Karpas-422 (cell line): ENCODE measurements around the gene LHB. TPM values are rescaled to one million over a fixed set of nuclear protein-coding genes. Genes with fewer than 3 reads are reported as not detected.
A peak's percentile ranks its signal among the peaks of the same experiment; 100 is the strongest.

Experiments
- DNase-seq: peaks from one replicate; pipeline ENCODE4 v3.0.0-alpha.2; 2015
- H2AFZ ChIP-seq: fragments of 200-600 bp; sonication (generic); 2 replicates; pipeline ENCODE4 v1.6.1; 2014; ENCODE audit warnings: antibody characterized with exemption, low read length, mixed read lengths
- H3K27ac ChIP-seq: fragments of 200-600 bp; sonication (generic); 2 replicates; pipeline ENCODE4 v1.5.1; 2014; ENCODE audit warnings: mild to moderate bottlenecking, low read length, moderate library complexity
- H3K27me3 ChIP-seq: fragments of 200-600 bp; sonication (generic); 2 replicates; pipeline ENCODE4 v1.6.1; 2014; ENCODE audit warnings: low read length, mixed read lengths
- H3K36me3 ChIP-seq: fragments of 200-600 bp; sonication (generic); 2 replicates; pipeline ENCODE4 v1.6.1; 2014; ENCODE audit warnings: low read length, mixed read lengths; ENCODE audit not compliant: insufficient read depth
- H3K4me1 ChIP-seq: fragments of 200-600 bp; sonication (generic); 2 replicates; pipeline ENCODE4 v1.6.1; 2014; ENCODE audit warnings: mild to moderate bottlenecking, low read length, mixed read lengths
- H3K4me2 ChIP-seq: fragments of 200-600 bp; sonication (generic); 2 replicates; pipeline ENCODE4 v1.6.1; 2014; ENCODE audit warnings: low read length, low read depth, mild to moderate bottlenecking; ENCODE audit not compliant: poor library complexity, severe bottlenecking
- H3K4me3 ChIP-seq: fragments of 200-600 bp; sonication (generic); 2 replicates; pipeline ENCODE4 v1.5.1; 2014; ENCODE audit warnings: mild to moderate bottlenecking, antibody characterized with exemption, low read length, mixed read lengths
- H3K79me2 ChIP-seq: fragments of 200-600 bp; sonication (generic); 2 replicates; pipeline ENCODE4 v1.6.1; 2014; ENCODE audit warnings: mild to moderate bottlenecking, low read length, mixed read lengths
- H3K9ac ChIP-seq: fragments of 200-600 bp; sonication (generic); 2 replicates; pipeline ENCODE4 v1.6.0; 2014; ENCODE audit warnings: low read length
- H3K9me2 ChIP-seq: fragments of 200-600 bp; sonication (generic), shearing (Covaris generic); replicated peaks from 2 replicates; pipeline ENCODE4 v1.6.0; 2014; ENCODE audit warnings: mild to moderate bottlenecking, low read length, moderate library complexity; ENCODE audit not compliant: insufficient read depth
- H3K9me3 ChIP-seq: fragments of 300-700, 200-600 bp; sonication (generic); 2 replicates; pipeline ENCODE4 v1.6.1; 2014; ENCODE audit warnings: low read length, mixed read lengths
- H4K20me1 ChIP-seq: fragments of 200-600 bp; sonication (generic); 2 replicates; pipeline ENCODE4 v1.6.1; 2014; ENCODE audit warnings: mild to moderate bottlenecking, antibody characterized with exemption, low read length, low read depth; ENCODE audit not compliant: insufficient read depth
- total RNA-seq: library from RNA; depleted of rRNA; stranded (reverse); fragments of >200 nt; shearing (Covaris generic); gene quantifications from 2 replicates; pipeline ENCODE4 v1.2.3, GENCODE V29; 2014; ENCODE audit warnings: low replicate concordance

Gene LHB
- total RNA-seq, 1 experiment from 2014 or later, result not detected

DNA sequence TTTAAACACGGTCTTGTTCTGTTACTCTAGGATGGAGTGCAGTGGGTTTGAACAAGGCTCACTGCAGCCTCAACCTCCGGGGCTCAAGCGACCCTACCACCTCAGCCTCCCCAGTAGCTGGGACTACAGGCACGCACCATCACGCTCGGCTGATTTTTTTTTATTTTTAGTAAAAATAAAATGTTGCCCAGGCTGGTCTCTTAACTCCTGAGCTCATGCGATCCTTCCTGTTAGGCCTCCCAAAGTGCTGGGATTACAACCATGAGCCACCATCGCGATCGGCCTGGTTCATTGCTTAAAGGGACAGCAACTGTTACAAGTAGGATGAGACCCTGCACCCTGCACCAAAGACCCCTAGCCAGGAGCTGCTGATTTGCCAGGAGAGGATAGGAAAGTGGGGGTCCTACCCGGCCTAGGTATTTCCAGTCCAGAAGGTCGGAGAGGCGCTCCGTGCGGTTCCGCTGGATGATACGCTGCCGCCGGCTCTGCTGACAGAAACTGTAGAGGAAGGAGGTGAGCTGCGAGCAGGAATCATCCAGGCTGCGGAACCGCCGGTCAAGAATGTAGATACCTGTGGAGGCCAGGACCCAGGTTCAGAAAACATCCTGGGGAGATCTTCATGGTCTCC, 46.6 kb downstream of the LHB start:
- Histone ChIP-seq H2AFZ (no peak overlapping the region), H3K27ac (peak overlapping the region; percentile 26; the same call in 1 of the 2 replicates), H3K9me3 (no peaks in the 10 kb centered on the region), H3K4me1 (peaks cover 42% of the 10 kb centered on the region), H3K9ac (no peak overlapping the region), H3K4me2 (peak overlapping the region; percentile 34), H3K4me3 (no peak overlapping the region), H4K20me1 (peaks cover 11% of the 10 kb centered on the region), H3K79me2 (peaks cover 11% of the 10 kb centered on the region), H3K36me3 (peaks cover 48% of the 10 kb centered on the region), H3K27me3 (no peaks in the 10 kb centered on the region), H3K9me2 (no peaks in the 10 kb centered on the region)
- peak; percentile 46 for DNase-seq

GRCh38 chr19:48969276-48970138, 47.4 kb downstream of the LHB start:
- H3K79me2 ChIP-seq, result peaks cover 12% of the 10 kb centered on the region
- H3K9me2 ChIP-seq, result no peaks in the 10 kb centered on the region
- no peaks in the 10 kb centered on the region for H3K27me3 ChIP-seq
- H3K9ac ChIP-seq, result no peak overlapping the region
- peak; percentile 98 for DNase-seq
- peaks cover 45% of the 10 kb centered on the region for H3K4me1 ChIP-seq
- H3K9me3 ChIP-seq, result no peaks in the 10 kb centered on the region
- H3K36me3 ChIP-seq, result peaks cover 47% of the 10 kb centered on the region
- H3K4me3 ChIP-seq, result no peak overlapping the region
- peaks cover 12% of the 10 kb centered on the region for H4K20me1 ChIP-seq
- peak overlapping the region; percentile 34 for H3K4me2 ChIP-seq
- no peak overlapping the region for H2AFZ ChIP-seq
- peak overlapping the region; percentile 26; the same call in 1 of the 2 replicates for H3K27ac ChIP-seq

DNA sequence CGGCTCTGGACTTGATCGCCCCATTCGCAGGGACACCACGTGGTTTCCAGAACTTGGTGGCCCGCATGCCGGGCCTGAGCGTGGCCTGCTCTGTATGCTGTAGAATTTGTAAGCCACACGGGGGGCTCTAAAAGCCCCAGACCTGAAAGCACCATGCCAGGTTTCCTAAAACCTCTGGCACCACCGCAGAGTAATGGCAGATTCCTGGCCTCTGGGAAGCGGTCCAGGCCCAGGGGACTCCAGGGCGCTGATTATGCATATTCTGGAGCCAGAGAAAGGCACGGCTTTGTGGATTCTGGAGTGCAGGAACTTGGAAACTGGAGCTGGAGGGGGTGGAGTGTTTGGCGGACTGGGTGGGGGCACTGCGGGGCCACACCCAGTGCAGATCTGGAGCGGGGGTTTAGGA, 48.1 kb downstream of the LHB start:
- Histone ChIP-seq H2AFZ (no peak overlapping the region), H3K4me3 (no peak overlapping the region), H3K79me2 (peaks cover 12% of the 10 kb centered on the region), H3K36me3 (peaks cover 41% of the 10 kb centered on the region), H3K9me3 (no peaks in the 10 kb centered on the region), H4K20me1 (peaks cover 12% of the 10 kb centered on the region), H3K27ac (no peak overlapping the region), H3K9me2 (no peaks in the 10 kb centered on the region), H3K27me3 (no peaks in the 10 kb centered on the region), H3K9ac (no peak overlapping the region), H3K4me2 (no peak overlapping the region), H3K4me1 (peaks cover 52% of the 10 kb centered on the region)
- DNase-seq, result peak; percentile 60

GRCh38 chr19:48968179-48968661, 48.7 kb downstream of the LHB start:
- H3K27me3 ChIP-seq, result no peaks in the 10 kb centered on the region
- no peaks in the 10 kb centered on the region for H3K9me2 ChIP-seq
- H2AFZ ChIP-seq, result no peak overlapping the region
- peaks cover 12% of the 10 kb centered on the region for H4K20me1 ChIP-seq
- H3K4me2 ChIP-seq, result no peak overlapping the region
- H3K9ac ChIP-seq, result peak overlapping the region; percentile 29; the same call in 1 of the 2 replicates
- H3K36me3 ChIP-seq, result peaks cover 37% of the 10 kb centered on the region
- no peak overlapping the region for H3K4me3 ChIP-seq
- peaks cover 12% of the 10 kb centered on the region for H3K79me2 ChIP-seq
- DNase-seq, result no peak
- H3K27ac ChIP-seq, result peak overlapping the region; percentile 78
- H3K9me3 ChIP-seq, result no peaks in the 10 kb centered on the region
- peaks cover 58% of the 10 kb centered on the region for H3K4me1 ChIP-seq

DNA sequence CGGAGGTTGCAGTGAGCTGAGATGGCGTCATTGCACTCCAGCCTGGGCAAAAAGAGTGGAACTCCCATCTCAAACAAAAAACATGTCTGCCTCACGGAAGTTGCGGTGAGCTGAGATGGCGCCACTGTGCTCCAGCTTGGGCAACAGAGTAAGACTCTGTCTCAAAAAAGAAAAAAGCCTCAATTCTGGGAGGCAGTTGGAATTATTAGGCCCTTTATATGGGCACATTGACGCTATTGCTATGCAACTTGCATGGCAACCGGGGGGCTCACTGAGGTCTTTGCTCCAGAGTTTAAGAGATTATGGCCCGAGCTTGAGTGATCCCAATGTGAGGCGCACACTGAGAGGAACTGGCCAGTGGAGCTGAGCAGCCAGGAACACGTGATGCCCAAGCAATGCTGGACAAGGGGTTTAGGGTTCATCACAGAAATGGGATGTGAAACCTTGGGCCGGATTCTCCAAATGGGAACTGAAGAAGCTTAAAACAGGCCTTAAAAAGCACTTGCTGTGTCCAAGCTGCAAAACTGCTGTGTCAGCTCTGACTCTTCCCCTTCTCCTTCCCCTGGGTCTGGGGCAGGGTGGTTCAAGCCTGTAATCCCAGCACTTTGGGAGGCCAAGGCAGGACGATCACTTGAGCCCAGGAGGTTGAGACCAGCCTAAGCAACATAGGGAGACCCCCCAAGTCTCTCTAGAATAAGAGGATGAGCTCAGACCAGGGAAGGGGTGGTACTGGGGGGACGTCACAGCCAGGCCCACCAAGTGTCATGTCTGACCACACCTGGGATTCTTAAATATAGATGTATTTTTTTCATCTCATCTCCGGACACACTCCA, 49.3 kb downstream of the LHB start:
- no peak overlapping the region for H3K4me2 ChIP-seq
- no peaks in the 10 kb centered on the region for H3K9me2 ChIP-seq
- H3K27me3 ChIP-seq, result no peaks in the 10 kb centered on the region
- H4K20me1 ChIP-seq, result peaks cover 12% of the 10 kb centered on the region
- H3K36me3 ChIP-seq, result peaks cover 37% of the 10 kb centered on the region
- peak; percentile 92 for DNase-seq
- peaks cover 12% of the 10 kb centered on the region for H3K79me2 ChIP-seq
- no peak overlapping the region; the same call in 1 of the 2 replicates for H3K4me3 ChIP-seq
- H2AFZ ChIP-seq, result no peak overlapping the region
- H3K4me1 ChIP-seq, result peaks cover 65% of the 10 kb centered on the region
- H3K27ac ChIP-seq, result peak overlapping the region; percentile 78
- peak overlapping the region; percentile 29; the same call in 1 of the 2 replicates for H3K9ac ChIP-seq
- H3K9me3 ChIP-seq, result no peaks in the 10 kb centered on the region

GRCh38 chr19:48966541-48967345, 50.1 kb downstream of the LHB start:
- Histone ChIP-seq H4K20me1 (peaks cover 12% of the 10 kb centered on the region), H2AFZ (no peak overlapping the region), H3K9me3 (no peaks in the 10 kb centered on the region), H3K9ac (peak overlapping the region; percentile 81), H3K4me2 (peak overlapping the region; percentile 73), H3K36me3 (peaks cover 37% of the 10 kb centered on the region), H3K27ac (peak overlapping the region; percentile 78), H3K79me2 (peaks cover 12% of the 10 kb centered on the region), H3K4me1 (peaks cover 73% of the 10 kb centered on the region), H3K9me2 (no peaks in the 10 kb centered on the region), H3K4me3 (peak overlapping the region; percentile 87), H3K27me3 (no peaks in the 10 kb centered on the region)
- DNase-seq, result peak; percentile 80
